HFFc6 (cell line): Measurements from ENCODE around the gene DTNB. TPM values are rescaled to one million over a fixed set of nuclear protein-coding genes. Genes with fewer than 3 reads are reported as not detected.

Source experiments
- DNase-seq: peaks from one replicate; pipeline ENCODE4 v3.0.0-alpha.2; 2018
- H3K27ac Mint-ChIP-seq: 2 replicates; pipeline ENCODE4 v1.8.0; 2020; ENCODE audit warnings: mild to moderate bottlenecking, mixed read lengths
- H3K27me3 Mint-ChIP-seq: 2 replicates; pipeline ENCODE4 v1.8.0; 2021; ENCODE audit warnings: mild to moderate bottlenecking, moderate library complexity, mixed read lengths; ENCODE audit not compliant: insufficient read depth
- H3K36me3 Mint-ChIP-seq: 2 replicates; pipeline ENCODE4 v1.8.0; 2021; ENCODE audit warnings: low read depth, mixed read lengths
- H3K4me1 Mint-ChIP-seq: 2 replicates; pipeline ENCODE4 v1.8.0; 2020; ENCODE audit warnings: low read depth, mixed read lengths
- H3K4me3 Mint-ChIP-seq: 2 replicates; pipeline ENCODE4 v1.8.0; 2020; ENCODE audit warnings: mild to moderate bottlenecking, moderate library complexity, mixed read lengths
- H3K9me3 Mint-ChIP-seq: 2 replicates; pipeline ENCODE4 v1.8.0; 2020; ENCODE audit warnings: mild to moderate bottlenecking, mixed read lengths
- CTCF ChIP-seq: fragments of 200-600 bp; sonication (generic); IDR thresholded peaks from 2 replicates; pipeline ENCODE4 v1.5.0; 2021; ENCODE audit warnings: antibody characterized with exemption, mild to moderate bottlenecking
- total RNA-seq, 6 experiments: library from RNA; stranded (reverse); fragmentation: NEBNext Ultra II Directional; extraction: Animal tissue kit (Norgen Biotek cat#: 25700); gene quantifications; 2 replicates in 1 of 6; 3 replicates in 5 of 6; pipeline ENCODE4 v1.2.3, GENCODE V29; 2021

Gene DTNB
- total RNA-seq, 6 experiments from 2014 or later = 4.2 to 6.2 (median 4.7) TPM

GRCh38 chr2:25473758-25474340 lies 199.5 kb downstream of the DTNB start:
- peaks cover 8% of the 10 kb centered on the region for H3K36me3 Mint-ChIP-seq
- no peak for DNase-seq
- H3K9me3 Mint-ChIP-seq = peaks cover 15% of the 10 kb centered on the region
- no peak for TF ChIP-seq CTCF
- no peaks in the 10 kb centered on the region; the same call in 1 of the 2 replicates for H3K27me3 Mint-ChIP-seq
- no peak overlapping the region for H3K4me3 Mint-ChIP-seq
- H3K4me1 Mint-ChIP-seq = no peaks in the 10 kb centered on the region
- H3K27ac Mint-ChIP-seq = no peak overlapping the region

- Mint-ChIP-seq H3K4me3 (no peak overlapping the region), H3K27ac (no peak overlapping the region), H3K27me3 (no peaks in the 10 kb centered on the region; the same call in 1 of the 2 replicates), H3K4me1 (no peaks in the 10 kb centered on the region), H3K36me3 (peaks cover 8% of the 10 kb centered on the region), H3K9me3 (peaks cover 15% of the 10 kb centered on the region)
- no peak for DNase-seq
- no peak for TF ChIP-seq CTCF
Measured at GRCh38 chr2:25473131-25473530, 200.2 kb downstream of the DTNB start.

GRCh38 chr2:25470806-25471205 lies 202.6 kb downstream of the DTNB start:
- Mint-ChIP-seq H3K36me3 (peaks cover 8% of the 10 kb centered on the region), H3K4me3 (no peak overlapping the region), H3K27ac (no peak overlapping the region), H3K9me3 (peaks cover 8% of the 10 kb centered on the region), H3K4me1 (no peaks in the 10 kb centered on the region), H3K27me3 (no peaks in the 10 kb centered on the region; the same call in 1 of the 2 replicates)
- no peak for DNase-seq
- TF ChIP-seq CTCF = no peak

- Mint-ChIP-seq H3K27me3 (peaks cover 4% of the 10 kb centered on the region), H3K36me3 (no peaks in the 10 kb centered on the region), H3K4me1 (no peaks in the 10 kb centered on the region), H3K4me3 (no peak overlapping the region), H3K9me3 (no peaks in the 10 kb centered on the region), H3K27ac (no peak overlapping the region)
- TF ChIP-seq CTCF = no peak
- no peak for DNase-seq
Measured at GRCh38 chr2:25467743-25468142, 205.6 kb downstream of the DTNB start.

- Mint-ChIP-seq H3K27me3 (peaks cover 5% of the 10 kb centered on the region), H3K4me1 (no peaks in the 10 kb centered on the region), H3K4me3 (no peak overlapping the region), H3K9me3 (no peaks in the 10 kb centered on the region), H3K27ac (no peak overlapping the region), H3K36me3 (no peaks in the 10 kb centered on the region)
- DNase-seq = no peak
- TF ChIP-seq CTCF = no peak
Measured at GRCh38 chr2:25462021-25462420, 211.4 kb downstream of the DTNB start.
